ENCODE data around the gene ROBO1. TPM values are rescaled to one million over a fixed set of nuclear protein-coding genes. Genes with fewer than 3 reads are reported as not detected.

The ROBO1 gene
- total RNA-seq, 1 donor from 2014 or later, result 182 TPM

DNA sequence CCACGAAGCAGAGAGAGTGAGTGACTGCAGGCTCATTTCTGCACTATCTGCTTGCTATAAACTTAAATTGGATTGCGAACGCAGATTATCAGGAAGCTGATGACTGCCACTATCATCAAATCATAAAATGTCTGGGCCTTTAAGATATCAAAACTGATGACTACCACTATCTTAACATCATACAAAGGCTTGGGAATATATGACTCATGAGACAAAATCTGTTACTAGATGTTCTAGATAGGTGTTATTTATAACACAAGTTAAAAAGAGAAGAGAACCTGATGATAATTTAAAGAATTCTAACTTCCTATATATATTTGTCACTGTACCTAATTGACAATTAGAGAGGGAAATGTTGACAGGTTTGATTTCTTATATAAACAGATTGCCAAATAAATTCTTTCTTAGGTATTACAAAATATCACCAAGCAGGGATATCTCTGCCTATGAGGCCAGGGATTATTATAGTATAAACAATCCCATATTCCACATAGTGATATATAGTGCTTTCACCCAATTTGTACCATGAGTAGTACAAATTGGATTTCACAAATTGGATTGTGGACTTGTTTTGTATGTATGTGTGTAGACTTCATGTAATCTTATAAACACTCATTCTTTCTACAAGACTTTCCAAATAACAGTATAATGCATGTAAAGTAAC lies 1157.2 kb downstream of the ROBO1 start:
- Mint-ChIP-seq H3K36me3 (peaks cover 37% of the 10 kb centered on the region), H3K4me1 (ENCODE audit: unreplicated experiment) (peaks cover 4% of the 10 kb centered on the region), H3K9me3 (no peaks in the 10 kb centered on the region), H3K27me3 (no peaks in the 10 kb centered on the region), H3K27ac (no peak overlapping the region), H3K4me3 (no peak overlapping the region)
- TF ChIP-seq, protein P1, sequence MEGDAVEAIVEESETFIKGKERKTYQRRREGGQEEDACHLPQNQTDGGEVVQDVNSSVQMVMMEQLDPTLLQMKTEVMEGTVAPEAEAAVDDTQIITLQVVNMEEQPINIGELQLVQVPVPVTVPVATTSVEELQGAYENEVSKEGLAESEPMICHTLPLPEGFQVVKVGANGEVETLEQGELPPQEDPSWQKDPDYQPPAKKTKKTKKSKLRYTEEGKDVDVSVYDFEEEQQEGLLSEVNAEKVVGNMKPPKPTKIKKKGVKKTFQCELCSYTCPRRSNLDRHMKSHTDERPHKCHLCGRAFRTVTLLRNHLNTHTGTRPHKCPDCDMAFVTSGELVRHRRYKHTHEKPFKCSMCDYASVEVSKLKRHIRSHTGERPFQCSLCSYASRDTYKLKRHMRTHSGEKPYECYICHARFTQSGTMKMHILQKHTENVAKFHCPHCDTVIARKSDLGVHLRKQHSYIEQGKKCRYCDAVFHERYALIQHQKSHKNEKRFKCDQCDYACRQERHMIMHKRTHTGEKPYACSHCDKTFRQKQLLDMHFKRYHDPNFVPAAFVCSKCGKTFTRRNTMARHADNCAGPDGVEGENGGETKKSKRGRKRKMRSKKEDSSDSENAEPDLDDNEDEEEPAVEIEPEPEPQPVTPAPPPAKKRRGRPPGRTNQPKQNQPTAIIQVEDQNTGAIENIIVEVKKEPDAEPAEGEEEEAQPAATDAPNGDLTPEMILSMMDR (conservative IDR thresholded peaks at IDR 0.05), result no peak
- no peak for DNase-seq (ENCODE audit: extremely low spot score, unreplicated experiment)

DNA sequence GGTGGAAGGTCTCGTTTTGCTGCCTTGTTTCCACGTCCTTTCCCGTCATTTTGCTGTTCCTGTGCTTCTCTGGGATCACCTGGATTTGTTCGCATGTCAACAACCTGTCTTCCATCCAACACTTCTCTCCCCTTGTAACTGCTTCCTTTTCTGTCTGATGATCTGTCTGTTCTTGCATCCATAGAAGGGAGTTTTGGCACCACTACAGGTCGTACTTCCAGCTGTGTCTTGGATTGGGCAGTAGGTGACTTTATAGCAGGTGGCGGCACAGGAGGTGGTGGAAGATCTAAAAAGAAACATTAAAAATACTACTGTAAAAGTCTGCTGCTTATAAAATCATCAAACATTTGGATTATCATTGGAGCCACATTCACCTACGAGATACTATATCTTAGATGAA lies 1161.0 kb downstream of the ROBO1 start:
- Mint-ChIP-seq H3K36me3 (peaks cover 43% of the 10 kb centered on the region), H3K27ac (no peak overlapping the region), H3K9me3 (no peaks in the 10 kb centered on the region), H3K4me3 (no peak overlapping the region), H3K27me3 (no peaks in the 10 kb centered on the region), H3K4me1 (ENCODE audit: unreplicated experiment) (no peaks in the 10 kb centered on the region)
- TF ChIP-seq, protein P1 (conservative IDR thresholded peaks at IDR 0.05), result no peak
- no peak for DNase-seq (ENCODE audit: extremely low spot score, unreplicated experiment)

- Mint-ChIP-seq H3K4me3 (no peak overlapping the region), H3K36me3 (peaks cover 37% of the 10 kb centered on the region), H3K9me3 (no peaks in the 10 kb centered on the region), H3K27me3 (no peaks in the 10 kb centered on the region), H3K27ac (no peak overlapping the region), H3K4me1 (ENCODE audit: unreplicated experiment) (no peaks in the 10 kb centered on the region)
- TF ChIP-seq, protein P1 (conservative IDR thresholded peaks at IDR 0.05), result no peak
- DNase-seq (ENCODE audit: extremely low spot score, unreplicated experiment), result no peak
Measured at GRCh38 chr3:78605178-78605577, 1162.6 kb downstream of the ROBO1 start.

- Mint-ChIP-seq H3K27ac (no peak overlapping the region), H3K4me3 (no peak overlapping the region), H3K4me1 (ENCODE audit: unreplicated experiment) (no peaks in the 10 kb centered on the region), H3K27me3 (no peaks in the 10 kb centered on the region), H3K9me3 (no peaks in the 10 kb centered on the region), H3K36me3 (peaks cover 37% of the 10 kb centered on the region)
- TF ChIP-seq, protein P1 (conservative IDR thresholded peaks at IDR 0.05), result no peak
- DNase-seq (ENCODE audit: extremely low spot score, unreplicated experiment), result no peak
Measured at GRCh38 chr3:78604341-78604740, 1163.5 kb downstream of the ROBO1 start.

GRCh38 chr3:78601249-78601648 lies 1166.5 kb downstream of the ROBO1 start:
- Mint-ChIP-seq H3K27me3 (no peaks in the 10 kb centered on the region), H3K4me1 (ENCODE audit: unreplicated experiment) (no peaks in the 10 kb centered on the region)

More at GRCh38 chr3:78601249-78601648, 1166.5 kb downstream of the ROBO1 start:
- H3K36me3 Mint-ChIP-seq, result peaks cover 26% of the 10 kb centered on the region
- TF ChIP-seq, protein P1 (conservative IDR thresholded peaks at IDR 0.05), result no peak
- no peak overlapping the region for H3K27ac Mint-ChIP-seq
- H3K4me3 Mint-ChIP-seq, result no peak overlapping the region
- H3K9me3 Mint-ChIP-seq, result no peaks in the 10 kb centered on the region
- DNase-seq (ENCODE audit: extremely low spot score, unreplicated experiment), result no peak
